Measurements from ENCODE around the gene TTLL5. TPM values are rescaled to one million over a fixed set of nuclear protein-coding genes. Genes with fewer than 3 reads are reported as not detected.

TTLL5 gene
- total RNA-seq, 1 experiment from 2014 or later = 35.7 TPM

DNA sequence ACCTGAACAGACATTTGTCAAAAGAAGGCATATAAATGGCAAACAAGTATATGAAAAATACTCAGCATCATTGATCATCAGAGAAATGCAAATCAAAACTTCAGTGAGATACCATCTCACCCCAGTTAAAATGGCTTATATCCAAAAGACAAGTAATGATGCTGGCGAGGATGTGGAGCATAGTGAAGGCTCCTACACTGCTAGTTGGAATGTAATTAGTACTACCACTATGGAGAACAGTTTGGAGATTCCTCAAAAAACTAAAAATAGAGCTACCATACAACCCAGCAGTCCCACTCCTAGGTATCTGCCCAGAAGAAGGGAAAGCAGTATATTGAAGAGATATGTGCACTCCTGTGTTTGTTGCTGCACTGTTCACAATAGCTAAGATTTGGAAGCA lies 174.7 kb downstream of the TTLL5 start:
- TF ChIP-seq, protein P1, sequence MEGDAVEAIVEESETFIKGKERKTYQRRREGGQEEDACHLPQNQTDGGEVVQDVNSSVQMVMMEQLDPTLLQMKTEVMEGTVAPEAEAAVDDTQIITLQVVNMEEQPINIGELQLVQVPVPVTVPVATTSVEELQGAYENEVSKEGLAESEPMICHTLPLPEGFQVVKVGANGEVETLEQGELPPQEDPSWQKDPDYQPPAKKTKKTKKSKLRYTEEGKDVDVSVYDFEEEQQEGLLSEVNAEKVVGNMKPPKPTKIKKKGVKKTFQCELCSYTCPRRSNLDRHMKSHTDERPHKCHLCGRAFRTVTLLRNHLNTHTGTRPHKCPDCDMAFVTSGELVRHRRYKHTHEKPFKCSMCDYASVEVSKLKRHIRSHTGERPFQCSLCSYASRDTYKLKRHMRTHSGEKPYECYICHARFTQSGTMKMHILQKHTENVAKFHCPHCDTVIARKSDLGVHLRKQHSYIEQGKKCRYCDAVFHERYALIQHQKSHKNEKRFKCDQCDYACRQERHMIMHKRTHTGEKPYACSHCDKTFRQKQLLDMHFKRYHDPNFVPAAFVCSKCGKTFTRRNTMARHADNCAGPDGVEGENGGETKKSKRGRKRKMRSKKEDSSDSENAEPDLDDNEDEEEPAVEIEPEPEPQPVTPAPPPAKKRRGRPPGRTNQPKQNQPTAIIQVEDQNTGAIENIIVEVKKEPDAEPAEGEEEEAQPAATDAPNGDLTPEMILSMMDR (conservative IDR thresholded peaks at IDR 0.05) = no peak

More for the DNA sequence above, 174.7 kb downstream of the TTLL5 start:
- H4K20me1 ChIP-seq (ENCODE audit: control insufficient read depth, insufficient read depth, insufficient read length) = no peaks in the 10 kb centered on the region
- H4K8ac ChIP-seq (replicated peaks; ENCODE audit: insufficient read length, low read depth, low read length) = no peak overlapping the region
- H3K79me1 ChIP-seq (ENCODE audit: insufficient read depth, low read depth, low read length, poor library complexity, severe bottlenecking) = no peaks in the 10 kb centered on the region
- no peak for DNase-seq
- H2BK20ac ChIP-seq (ENCODE audit: low read depth, low read length, poor library complexity, severe bottlenecking) = no peak overlapping the region
- no peak overlapping the region for H4K5ac ChIP-seq (ENCODE audit: insufficient read length, low read depth, low read length)
- no peak overlapping the region for H3K4ac ChIP-seq (ENCODE audit: low read depth, low read length)
- Mint-ChIP-seq H3K4me3 (no peak overlapping the region), H3K27ac (no peak overlapping the region), H3K9me3 (peaks cover 3 to 5% of the 10 kb centered on the region in 2 experiments; a peak in 2 of 5 replicates), H3K4me1 (peaks cover 5% of the 10 kb centered on the region in 2 experiments), H3K36me3 (ENCODE audit: insufficient read depth in 1 of 3, low read depth in 3 of 3) (peaks cover 14 to 20% (median 20%) of the 10 kb centered on the region in 3 experiments), H3K27me3 (ENCODE audit: low read depth) (no peaks in the 10 kb centered on the region)
- H2AK5ac ChIP-seq (ENCODE audit: insufficient read length, low read length) = no peak overlapping the region
- H3K23me2 ChIP-seq (ENCODE audit: insufficient read length, low read depth, low read length, poor library complexity, severe bottlenecking) = no peaks in the 10 kb centered on the region
- H2AFZ ChIP-seq (ENCODE audit: low read length) = no peak overlapping the region
- H3K27ac ChIP-seq (ENCODE audit: insufficient read length, low read depth, low read length) = no peak overlapping the region
- H3K27me3 ChIP-seq (ENCODE audit: insufficient read depth, low read length) = no peaks in the 10 kb centered on the region
- whole genome bisulfite sequencing (ENCODE audit: extremely low coverage, insufficient read length, low lambda C conversion rate) = no CpG with 5 or more reads among the region's 1 CpG
- H3K4me1 ChIP-seq (ENCODE audit: insufficient read depth, low read length) = no peaks in the 10 kb centered on the region
- H4K91ac ChIP-seq (ENCODE audit: insufficient read length, low read depth, low read length) = no peak overlapping the region
- no peak overlapping the region for H2BK120ac ChIP-seq (ENCODE audit: low read depth, low read length, poor library complexity, severe bottlenecking)
- no peak overlapping the region for H3K18ac ChIP-seq (ENCODE audit: insufficient read length, low read depth, low read length)
- H3K9ac ChIP-seq (ENCODE audit: extremely low read depth, insufficient read length, low read length) = no peak overlapping the region
- no peak overlapping the region for H3K56ac ChIP-seq (ENCODE audit: insufficient read length, low read depth, low read length)
- no peak overlapping the region for H2BK5ac ChIP-seq (ENCODE audit: insufficient read length, low read length)
- no peak overlapping the region for H3K23ac ChIP-seq (ENCODE audit: insufficient read length, low read depth, low read length)
- no peak overlapping the region for H3K4me2 ChIP-seq (ENCODE audit: insufficient read depth, insufficient read length, low read length)
- H3K14ac ChIP-seq (ENCODE audit: insufficient read depth, low read length) = no peak overlapping the region
- H3T11ph ChIP-seq (ENCODE audit: low read length) = no peak overlapping the region
- H2BK15ac ChIP-seq (ENCODE audit: low read depth, low read length) = no peak overlapping the region
- no peaks in the 10 kb centered on the region for H3K9me3 ChIP-seq (ENCODE audit: control insufficient read depth, low read depth, low read length)
- no peak overlapping the region for H2BK12ac ChIP-seq (ENCODE audit: insufficient read length, low read depth, low read length)
- H3K79me2 ChIP-seq (ENCODE audit: insufficient read depth, low read length) = no peaks in the 10 kb centered on the region
